HepG2 (cell line): ENCODE measurements around the gene LRBA. TPM values are rescaled to one million over a fixed set of nuclear protein-coding genes. Genes with fewer than 3 reads are reported as not detected.

Experiments
- ATAC-seq: fragments of 200-7000 bp; cut with Tn5 transposase; 3 replicates; pipeline ENCODE4 v1.9.1; 2020; ENCODE audit warnings: mild to moderate bottlenecking, moderate library complexity
- BruUV-seq: library from RNA; stranded (reverse); fragments of 400-500 nt; replicated peaks from 2 replicates; lab custom pipeline; 2021; lab: Mats Ljungman, UMichigan
- CTCF ChIA-PET: fragments of 300-600 bp; formaldehyde crosslinking; extraction: SDS; loops from one replicate; lab custom pipeline; 2021; ENCODE audit warnings: low total read pairs, inconsistent platforms, low intra/inter-chr PET ratio; lab: Yijun Ruan, JAX
- POLR2A ChIA-PET: fragments of 350-600 bp; sonication (Branson Sonifier 250); formaldehyde crosslinking; loops from one replicate; lab custom pipeline; 2020; ENCODE audit warnings: antibody characterized with exemption, inconsistent platforms; lab: Yijun Ruan, JAX
- DNase-seq: peaks from one replicate; pipeline ENCODE4 v3.0.0-alpha.2; 2015; ENCODE audit warnings: low spot score
- FAIRE-seq: peaks from 3 replicates; lab custom pipeline; 2011; peaks lifted over from hg19 to GRCh38; lab: Jason Lieb, UNC
- H2AFZ ChIP-seq: one replicate; pipeline ENCODE4 v1.6.1; 2011; ENCODE audit warnings: low read length, inconsistent platforms
- H3K27ac ChIP-seq: fragments of 300-600 bp; 3 replicates; pipeline ENCODE4 v1.8.0; 2011; ENCODE audit warnings: mixed run types, mild to moderate bottlenecking, mixed read lengths, low read length, inconsistent platforms; ENCODE audit not compliant: insufficient read depth; ENCODE audit errors: extremely low read length
- H3K27me3 ChIP-seq, 2 experiments: fragments of 200-600 bp in 1 of 2; 2 replicates in 1 of 2; 3 replicates in 1 of 2; pipeline versions ENCODE4 v1.6.0 to v1.8.0; 2011; ENCODE audit warnings: low read length in 2 of 2, mild to moderate bottlenecking in 2 of 2, moderate library complexity in 2 of 2, inconsistent platforms in 1 of 2; ENCODE audit not compliant: insufficient read depth in 2 of 2, control insufficient read depth in 1 of 2
- H3K36me3 ChIP-seq, 2 experiments: fragments of 200-600 bp in 1 of 2; replicated peaks in 1 of 2; 2 replicates in 1 of 2; 3 replicates in 1 of 2; pipeline versions ENCODE4 v1.5.1 to v1.8.0; 2011; ENCODE audit warnings: low read length in 2 of 2, inconsistent platforms in 1 of 2; ENCODE audit not compliant: insufficient read depth in 2 of 2, control insufficient read depth in 1 of 2
- H3K4me1 ChIP-seq: 2 replicates; pipeline ENCODE4 v1.5.1; 2012; ENCODE audit warnings: low read length, inconsistent platforms; ENCODE audit not compliant: insufficient read depth
- H3K4me2 ChIP-seq: 2 replicates; pipeline ENCODE4 v1.6.0; 2011; ENCODE audit warnings: low read depth, low read length, inconsistent platforms
- H3K4me3 ChIP-seq, 3 experiments: fragments of 200-600 bp in 1 of 3; sonication (generic), shearing (Covaris generic) in 1 of 3; replicated peaks in 1 of 3; 2 replicates each; pipeline ENCODE4 v1.5.1; 2011 to 2016; ENCODE audit warnings: low read length in 3 of 3, inconsistent platforms in 2 of 3, low read depth in 2 of 3, mild to moderate bottlenecking in 2 of 3, control low read depth in 1 of 3, mixed read lengths in 1 of 3; ENCODE audit not compliant: insufficient read depth in 1 of 3
- H3K79me2 ChIP-seq: one replicate; pipeline ENCODE4 v1.6.1; 2011; ENCODE audit warnings: low read length, inconsistent platforms; ENCODE audit not compliant: insufficient read depth
- H3K9ac ChIP-seq: 2 replicates; pipeline ENCODE4 v1.6.0; 2011; ENCODE audit warnings: mild to moderate bottlenecking, low read depth, low read length, inconsistent platforms; ENCODE audit not compliant: insufficient read depth
- H3K9me3 ChIP-seq: 2 replicates; pipeline ENCODE4 v1.5.1; 2012; ENCODE audit warnings: mild to moderate bottlenecking, low read length
- H4K20me1 ChIP-seq: 2 replicates; pipeline ENCODE4 v1.6.0; 2011; ENCODE audit warnings: inconsistent platforms, mild to moderate bottlenecking, low read length, moderate library complexity; ENCODE audit not compliant: insufficient read depth
- FOXK1 ChIP-seq: sonication (generic); formaldehyde crosslinking; IDR thresholded peaks from 2 replicates; pipeline ENCODE4 v1.4.0; 2020; ENCODE audit warnings: low read depth, missing genetic modification reagents, borderline replicate concordance
- GABPB1 ChIP-seq: IDR thresholded peaks from 2 replicates; pipeline ENCODE4 v1.6.1; 2016; ENCODE audit warnings: mild to moderate bottlenecking, missing genetic modification reagents, moderate library complexity, missing compliant biosample characterization
- NR0B2 ChIP-seq: sonication (generic); formaldehyde crosslinking; IDR thresholded peaks from 2 replicates; pipeline ENCODE4 v1.4.0; 2020; ENCODE audit warnings: mild to moderate bottlenecking, missing genetic modification reagents
- RFXANK ChIP-seq: IDR thresholded peaks from 2 replicates; pipeline ENCODE4 v1.6.1; 2016
- RNF2 ChIP-seq: fragments of 450-650 bp; conservative IDR thresholded peaks from 2 replicates; pipeline ENCODE4 v1.6.1; 2016; ENCODE audit warnings: low read depth
- SOX5 ChIP-seq: IDR thresholded peaks from 2 replicates; pipeline ENCODE4 v1.6.1; 2016; ENCODE audit warnings: borderline replicate concordance
- SOX6 ChIP-seq, 2 experiments: fragments of 450-650 bp in 1 of 2; sonication (generic) in 1 of 2; formaldehyde crosslinking in 1 of 2; IDR thresholded peaks; 2 replicates each; pipeline versions ENCODE4 v1.4.0 to v1.6.1; 2017 to 2020; ENCODE audit warnings: antibody characterized with exemption in 1 of 2, mild to moderate bottlenecking in 1 of 2, missing genetic modification reagents in 1 of 2
- SRSF9 ChIP-seq: fragments of 200-400 bp; formaldehyde crosslinking; IDR thresholded peaks from 2 replicates; pipeline ENCODE4 v1.6.1; 2018; ENCODE audit warnings: borderline replicate concordance, mild to moderate bottlenecking, low read depth, low read length; ENCODE audit not compliant: insufficient read depth, poor library complexity, severe bottlenecking
- STAG1 ChIP-seq: sonication (generic); formaldehyde crosslinking; IDR thresholded peaks from 2 replicates; pipeline ENCODE4 v1.4.0; 2020; ENCODE audit warnings: missing genetic modification reagents
- ZFAT ChIP-seq: sonication (generic); formaldehyde crosslinking; conservative IDR thresholded peaks from 2 replicates; pipeline ENCODE4 v1.8.1; 2023; ENCODE audit warnings: missing genetic modification reagents, inconsistent platforms
- ZNF160 ChIP-seq: sonication (generic); formaldehyde crosslinking; IDR thresholded peaks from 2 replicates; pipeline ENCODE4 v1.8.0; 2022; ENCODE audit warnings: mild to moderate bottlenecking, inconsistent platforms, missing genetic modification reagents
- ZNF501 ChIP-seq: sonication (generic); formaldehyde crosslinking; IDR thresholded peaks from 2 replicates; pipeline ENCODE4 v1.5.1; 2020; ENCODE audit warnings: mild to moderate bottlenecking, moderate library complexity, missing genetic modification reagents
- ZNF614 ChIP-seq: IDR thresholded peaks from 2 replicates; pipeline ENCODE4 v1.6.1; 2018; ENCODE audit warnings: missing biosample characterization, missing genetic modification reagents, inconsistent platforms, borderline replicate concordance
- ZNF704 ChIP-seq: sonication (generic); formaldehyde crosslinking; IDR thresholded peaks from 2 replicates; pipeline ENCODE4 v1.8.1; 2023; ENCODE audit warnings: mild to moderate bottlenecking, inconsistent platforms, moderate library complexity, missing genetic modification reagents, borderline replicate concordance
- ZNF709 ChIP-seq: sonication (generic); formaldehyde crosslinking; IDR thresholded peaks from 2 replicates; pipeline ENCODE4 v1.5.0; 2020; ENCODE audit warnings: mild to moderate bottlenecking, missing genetic modification reagents
- ZSCAN9 ChIP-seq: IDR thresholded peaks from 2 replicates; pipeline ENCODE4 v1.6.1; 2016; ENCODE audit warnings: borderline replicate concordance
- WGBS: methylation state at CpG from one replicate; pipeline ENCODE4 v1.1.6; 2017; ENCODE audit warnings: low lambda C conversion rate; 5-methylcytosine and 5-hydroxymethylcytosine counted together
- in situ Hi-C: cut with HindIII; loops from 2 replicates; pipeline ENCODE4 v1.10.0; 2017; ENCODE audit warnings: low pct_unique_long_range_greater_than_20kb; ENCODE audit not compliant: extremely low pct_ligation_motif_present
- intact Hi-C: fragments of 100-400 bp; cut with micrococcal nuclease; formaldehyde crosslinking; loops from one replicate; pipeline ENCODE4 v1.10.0; 2022; ENCODE audit not compliant: unreplicated experiment
- polyA plus RNA-seq, 8 experiments: library from polyadenylated mRNA; depleted of rRNA in 3 of 8; stranded (reverse) in 7 of 8; unstranded in 1 of 8; fragments of >200 nt; fragmentation: Illumina TruSeq in 4 of 8; extraction: Trizol in 4 of 8; gene quantifications; 2 replicates each; pipeline versions ENCODE4 v1.2.1 to v1.2.3, GENCODE V29; 2011 to 2016; ENCODE audit warnings: low read depth in 4 of 8, missing spikeins in 1 of 8, mixed read lengths in 1 of 8; ENCODE audit not compliant: insufficient read depth in 1 of 8
- total RNA-seq, 5 experiments: library from RNA; depleted of rRNA; stranded (reverse); fragments of >200 nt; fragmentation: Illumina TruSeq; extraction: Trizol; gene quantifications; 2 replicates each; pipeline ENCODE4 v1.2.3, GENCODE V29; 2016; ENCODE audit warnings: low read depth in 1 of 5
- TF ChIP-seq, protein P1 (sequence below): sonication (generic); formaldehyde crosslinking; IDR thresholded peaks from 2 replicates; pipeline ENCODE4 v1.5.0; 2020; ENCODE audit warnings: missing genetic modification reagents
- TF ChIP-seq, protein P2 (sequence below): sonication (generic); formaldehyde crosslinking; IDR thresholded peaks from 2 replicates; pipeline ENCODE4 v1.4.0; 2020; ENCODE audit warnings: mild to moderate bottlenecking, missing genetic modification reagents
- TF ChIP-seq, protein P3 (sequence below): sonication (generic); IDR thresholded peaks from 2 replicates; pipeline ENCODE4 v1.6.1; 2016; ENCODE audit warnings: low read depth, borderline replicate concordance

LRBA gene
- total and polyA plus RNA-seq, 2 of the 13 experiments (the other 11 are each of a cell fraction or from before 2014, with no cell fraction given) = 21.0 to 37.2 TPM

- Histone ChIP-seq H3K9ac (no peak overlapping the region), H2AFZ (no peak overlapping the region), H3K36me3 (no peaks in the 10 kb centered on the region; a peak in 3 of 5 replicates), H3K79me2 (no peaks in the 10 kb centered on the region), H3K4me3 (no peak overlapping the region), H3K9me3 (no peaks in the 10 kb centered on the region), H3K4me1 (peaks cover 8% of the 10 kb centered on the region; the same call in 1 of the 2 replicates), H3K4me2 (no peak overlapping the region), H3K27me3 (no peaks in the 10 kb centered on the region), H4K20me1 (no peaks in the 10 kb centered on the region), H3K27ac (no peak overlapping the region)
- ChIA-PET POLR2A (no interaction called here), CTCF (no interaction called here)
- ATAC-seq = peak; percentile 46; the same call in 2 of the 3 replicates
- no TSS peak for BruUV-seq
- WGBS = 83% methylated on average over 3 of the region's 3 CpGs
- DNase-seq = peak; percentile 43
- in situ Hi-C loops = no loop called here
- intact Hi-C loops = no loop called here
- FAIRE-seq = no peak
- TF ChIP-seq RFXANK (no peak), SRSF9 (peak; percentile 18), NR0B2 (CRISPR knock-in tag) (no peak), ZSCAN9 (no peak), ZNF501 (CRISPR knock-in tag) (no peak), FOXK1 (CRISPR knock-in tag) (no peak), ZFAT (no peak), ZNF704 (CRISPR knock-in tag) (no peak), ZNF709 (CRISPR knock-in tag) (peak; percentile 69; the same call in 1 of the 2 replicates), RNF2 (no peak), ZNF160 (CRISPR knock-in tag) (no peak), STAG1 (CRISPR knock-in tag) (no peak), SOX5 (CRISPR knock-in tag) (peak; percentile 47; the same call in 1 of the 2 replicates), SOX6 (IDR thresholded peaks at IDR 0.05) (no peak), SOX6 (CRISPR knock-in tag; IDR thresholded peaks at IDR 0.05) (peak; percentile 35), ZNF614 (CRISPR knock-in tag) (no peak), GABPB1 (CRISPR knock-in tag) (no peak)
- TF ChIP-seq, protein P1, sequence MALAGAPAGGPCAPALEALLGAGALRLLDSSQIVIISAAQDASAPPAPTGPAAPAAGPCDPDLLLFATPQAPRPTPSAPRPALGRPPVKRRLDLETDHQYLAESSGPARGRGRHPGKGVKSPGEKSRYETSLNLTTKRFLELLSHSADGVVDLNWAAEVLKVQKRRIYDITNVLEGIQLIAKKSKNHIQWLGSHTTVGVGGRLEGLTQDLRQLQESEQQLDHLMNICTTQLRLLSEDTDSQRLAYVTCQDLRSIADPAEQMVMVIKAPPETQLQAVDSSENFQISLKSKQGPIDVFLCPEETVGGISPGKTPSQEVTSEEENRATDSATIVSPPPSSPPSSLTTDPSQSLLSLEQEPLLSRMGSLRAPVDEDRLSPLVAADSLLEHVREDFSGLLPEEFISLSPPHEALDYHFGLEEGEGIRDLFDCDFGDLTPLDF (CRISPR knock-in tag) = no peak
- TF ChIP-seq, protein P2, sequence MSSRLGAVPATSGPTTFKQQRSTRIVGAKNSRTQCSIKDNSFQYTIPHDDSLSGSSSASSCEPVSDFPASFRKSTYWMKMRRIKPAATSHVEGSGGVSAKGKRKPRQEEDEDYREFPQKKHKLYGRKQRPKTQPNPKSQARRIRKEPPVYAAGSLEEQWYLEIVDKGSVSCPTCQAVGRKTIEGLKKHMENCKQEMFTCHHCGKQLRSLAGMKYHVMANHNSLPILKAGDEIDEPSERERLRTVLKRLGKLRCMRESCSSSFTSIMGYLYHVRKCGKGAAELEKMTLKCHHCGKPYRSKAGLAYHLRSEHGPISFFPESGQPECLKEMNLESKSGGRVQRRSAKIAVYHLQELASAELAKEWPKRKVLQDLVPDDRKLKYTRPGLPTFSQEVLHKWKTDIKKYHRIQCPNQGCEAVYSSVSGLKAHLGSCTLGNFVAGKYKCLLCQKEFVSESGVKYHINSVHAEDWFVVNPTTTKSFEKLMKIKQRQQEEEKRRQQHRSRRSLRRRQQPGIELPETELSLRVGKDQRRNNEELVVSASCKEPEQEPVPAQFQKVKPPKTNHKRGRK = peak; percentile 96
- TF ChIP-seq, protein P3, sequence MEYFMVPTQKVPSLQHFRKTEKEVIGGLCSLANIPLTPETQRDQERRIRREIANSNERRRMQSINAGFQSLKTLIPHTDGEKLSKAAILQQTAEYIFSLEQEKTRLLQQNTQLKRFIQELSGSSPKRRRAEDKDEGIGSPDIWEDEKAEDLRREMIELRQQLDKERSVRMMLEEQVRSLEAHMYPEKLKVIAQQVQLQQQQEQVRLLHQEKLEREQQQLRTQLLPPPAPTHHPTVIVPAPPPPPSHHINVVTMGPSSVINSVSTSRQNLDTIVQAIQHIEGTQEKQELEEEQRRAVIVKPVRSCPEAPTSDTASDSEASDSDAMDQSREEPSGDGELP = no peak
Measured at GRCh38 chr4:150805183-150806025, 209.7 kb downstream of the LRBA start.
